Measurements from ENCODE around the gene TGFB2. TPM values are rescaled to one million over a fixed set of nuclear protein-coding genes. Genes with fewer than 3 reads are reported as not detected.

The TGFB2 gene
- total and polyA plus RNA-seq, 3 donors from 2014 or later, result 2.4 to 4.5 (median 2.6) TPM

- H3K36me3 ChIP-seq (ENCODE audit: low read depth, missing control alignments), result no peaks in the 10 kb centered on the region
- H3K27ac ChIP-seq, result no peak overlapping the region
- no peak for TF ChIP-seq POLR2A (IDR thresholded peaks at IDR 0.05)
- TF ChIP-seq CTCF (IDR thresholded peaks at IDR 0.05), result no peak
- DNase-seq, result no peak
- WGBS, 2 donors, result 91 to 92% methylated on average over 3 of the region's 3 CpGs
- H3K9me3 ChIP-seq, result no peaks in the 10 kb centered on the region
- peaks cover 18% of the 10 kb centered on the region for H3K4me1 ChIP-seq
- intact Hi-C loops (cut with DNase I; ENCODE audit: low total_unique reads), result no loop called here
- no peaks in the 10 kb centered on the region for H3K27me3 ChIP-seq
- no peak overlapping the region for H3K4me3 ChIP-seq
Observed at GRCh38 chr1:218456444-218456843, 111.3 kb downstream of the TGFB2 start.

GRCh38 chr1:218459450-218459849, 114.3 kb downstream of the TGFB2 start:
- WGBS, 2 donors, result 37 to 42% methylated on average over 7 to 8 of the region's 8 CpGs
- Histone ChIP-seq H3K36me3 (ENCODE audit: low read depth, missing control alignments) (no peaks in the 10 kb centered on the region), H3K4me1 (peaks cover 28% of the 10 kb centered on the region), H3K27me3 (no peaks in the 10 kb centered on the region), H3K4me3 (no peak overlapping the region), H3K9me3 (no peaks in the 10 kb centered on the region), H3K27ac (peak overlapping the region; percentile 70 to 80)
- TF ChIP-seq CTCF (IDR thresholded peaks at IDR 0.05) (no peak), POLR2A (IDR thresholded peaks at IDR 0.05) (no peak)
- intact Hi-C loops (cut with DNase I; ENCODE audit: low total_unique reads), result no loop called here
- peak; percentile 58 for DNase-seq

GRCh38 chr1:218459878-218460711, 115.0 kb downstream of the TGFB2 start:
- DNase-seq, result peak; percentile 38
- Histone ChIP-seq H3K9me3 (no peaks in the 10 kb centered on the region), H3K4me3 (no peak overlapping the region), H3K36me3 (ENCODE audit: low read depth, missing control alignments) (no peaks in the 10 kb centered on the region), H3K4me1 (peaks cover 28% of the 10 kb centered on the region), H3K27ac (peak overlapping the region; percentile 70 to 80), H3K27me3 (no peaks in the 10 kb centered on the region)
- WGBS, 2 donors, result 13 to 16% methylated on average over 6 of the region's 6 CpGs
- intact Hi-C loops (cut with DNase I; ENCODE audit: low total_unique reads), result no loop called here
- TF ChIP-seq POLR2A (IDR thresholded peaks at IDR 0.05) (no peak), CTCF (IDR thresholded peaks at IDR 0.05) (no peak)

- H3K4me1 ChIP-seq, result peaks cover 28% of the 10 kb centered on the region
- H3K27me3 ChIP-seq, result no peaks in the 10 kb centered on the region
- intact Hi-C loops (cut with DNase I; ENCODE audit: low total_unique reads), result no loop called here
- no peak overlapping the region for H3K4me3 ChIP-seq
- H3K9me3 ChIP-seq, result no peaks in the 10 kb centered on the region
- no peak for DNase-seq
- no peak overlapping the region for H3K27ac ChIP-seq
- H3K36me3 ChIP-seq (ENCODE audit: low read depth, missing control alignments), result no peaks in the 10 kb centered on the region
- WGBS, 2 donors, result 42 to 86% methylated on average over 1 of the region's 1 CpG
- TF ChIP-seq CTCF (IDR thresholded peaks at IDR 0.05), result no peak
- no peak for TF ChIP-seq POLR2A (IDR thresholded peaks at IDR 0.05)
Observed at GRCh38 chr1:218461351-218461750, 116.2 kb downstream of the TGFB2 start.

- H3K9me3 ChIP-seq, result no peaks in the 10 kb centered on the region
- intact Hi-C loops (cut with DNase I; ENCODE audit: low total_unique reads), result no loop called here
- no peak for TF ChIP-seq CTCF (IDR thresholded peaks at IDR 0.05)
- no peak for TF ChIP-seq POLR2A (IDR thresholded peaks at IDR 0.05)
- no peaks in the 10 kb centered on the region for H3K27me3 ChIP-seq
- DNase-seq, result no peak
- no peaks in the 10 kb centered on the region for H3K36me3 ChIP-seq (ENCODE audit: low read depth, missing control alignments)
- no peak overlapping the region for H3K4me3 ChIP-seq
- WGBS, 2 donors, result 77 to 83% methylated on average over 4 of the region's 4 CpGs
- H3K27ac ChIP-seq, result peak overlapping the region; percentile 53 to 62
- H3K4me1 ChIP-seq, result peaks cover 28% of the 10 kb centered on the region
Observed at GRCh38 chr1:218462116-218462515, 117.0 kb downstream of the TGFB2 start.
